Measurements from ENCODE around the gene UBR4. TPM values are rescaled to one million over a fixed set of nuclear protein-coding genes. Genes with fewer than 3 reads are reported as not detected.

The UBR4 gene
- total RNA-seq, 2 donors from 2014 or later: 54.2 to 68.1 TPM

- DNase-seq (no peak), ATAC-seq (peak in 1 of 2 donors; percentile 25)
- intact Hi-C loops (cut with DNase I): no loop called here
Measured at GRCh38 chr1:19068639-19069276, 141.3 kb downstream of the UBR4 start.

GRCh38 chr1:19067912-19068638 is 142.0 kb downstream of the UBR4 start:
- intact Hi-C loops (cut with DNase I): no loop called here
- DNase-seq: no peak
- no peak for ATAC-seq

GRCh38 chr1:19067182-19067911 is 142.7 kb downstream of the UBR4 start:
- DNase-seq: no peak
- intact Hi-C loops (cut with DNase I): no loop called here
- no peak for ATAC-seq

GRCh38 chr1:19066874-19067181 is 143.2 kb downstream of the UBR4 start:
- ATAC-seq: no peak
- intact Hi-C loops (cut with DNase I): no loop called here
- no peak for DNase-seq

- intact Hi-C loops (cut with DNase I): no loop called here
- no peak for DNase-seq
- ATAC-seq: peak in 1 of 2 donors; percentile 17
Measured at GRCh38 chr1:19066248-19066873, 143.7 kb downstream of the UBR4 start.

GRCh38 chr1:19065526-19066247 is 144.4 kb downstream of the UBR4 start:
- ATAC-seq (no peak), DNase-seq (no peak)
- intact Hi-C loops (cut with DNase I): no loop called here

- DNase-seq (no peak), ATAC-seq (no peak)
- intact Hi-C loops (cut with DNase I): no loop called here
Measured at GRCh38 chr1:19064906-19065450, 145.1 kb downstream of the UBR4 start.

GRCh38 chr1:19063122-19063521 is 146.9 kb downstream of the UBR4 start:
- no peak for ATAC-seq
- intact Hi-C loops (cut with DNase I): no loop called here
- DNase-seq: no peak

GRCh38 chr1:19062258-19063029 is 147.6 kb downstream of the UBR4 start:
- intact Hi-C loops (cut with DNase I): no loop called here
- no peak for ATAC-seq
- no peak for DNase-seq

- no peak for DNase-seq
- ATAC-seq: no peak
- intact Hi-C loops (cut with DNase I): no loop called here
Measured at GRCh38 chr1:19061798-19062197, 148.3 kb downstream of the UBR4 start.

- ATAC-seq: no peak
- DNase-seq: no peak
- intact Hi-C loops (cut with DNase I): no loop called here
Measured at GRCh38 chr1:19061343-19061742, 148.7 kb downstream of the UBR4 start.

- intact Hi-C loops (cut with DNase I): no loop called here
- ATAC-seq: no peak
Measured at GRCh38 chr1:19059773-19060172, 150.3 kb downstream of the UBR4 start.

GRCh38 chr1:19058476-19058797 is 151.6 kb downstream of the UBR4 start:
- ATAC-seq (no peak), DNase-seq (no peak)
- intact Hi-C loops (cut with DNase I): no loop called here

More at GRCh38 chr1:19059773-19060172, 150.3 kb downstream of the UBR4 start:
- no peak for DNase-seq

- ATAC-seq: no peak
- no peak for DNase-seq
- intact Hi-C loops (cut with DNase I): no loop called here
Measured at GRCh38 chr1:19057784-19058475, 152.1 kb downstream of the UBR4 start.

- intact Hi-C loops (cut with DNase I): no loop called here
- ATAC-seq (no peak), DNase-seq (no peak)
Measured at GRCh38 chr1:19057182-19057779, 152.8 kb downstream of the UBR4 start.

- DNase-seq: no peak
- ATAC-seq: no peak
- intact Hi-C loops (cut with DNase I): no loop called here
Measured at GRCh38 chr1:19055701-19056100, 154.4 kb downstream of the UBR4 start.

GRCh38 chr1:19055001-19055400 is 155.1 kb downstream of the UBR4 start:
- DNase-seq: no peak
- ATAC-seq: no peak
- intact Hi-C loops (cut with DNase I): no loop called here

- DNase-seq (no peak), ATAC-seq (no peak)
- intact Hi-C loops (cut with DNase I): no loop called here
Measured at GRCh38 chr1:19054216-19054615, 155.8 kb downstream of the UBR4 start.

All from left cardiac atrium (tissue), 4 donors.